Hepatocyte (in vitro differentiated cells): Measurements from ENCODE around the gene PPP1R7.

Experiments
- EZH2 ChIP-seq: fragments of 200-600 bp; sonication (generic); IDR thresholded peaks from 2 replicates; pipeline ENCODE4 v1.6.1; 2016; ENCODE audit warnings: antibody characterized with exemption, mild to moderate bottlenecking, borderline replicate concordance
- TF ChIP-seq, protein P1 (sequence below): fragments of 200-600 bp; sonication (generic); IDR thresholded peaks from 2 replicates; pipeline ENCODE4 v1.5.1; 2016; ENCODE audit warnings: antibody characterized with exemption, mild to moderate bottlenecking; ENCODE audit not compliant: poor library complexity

GRCh38 chr2:241131531-241131930, 18.7 kb upstream of the PPP1R7 start:
- TF ChIP-seq, protein P1, sequence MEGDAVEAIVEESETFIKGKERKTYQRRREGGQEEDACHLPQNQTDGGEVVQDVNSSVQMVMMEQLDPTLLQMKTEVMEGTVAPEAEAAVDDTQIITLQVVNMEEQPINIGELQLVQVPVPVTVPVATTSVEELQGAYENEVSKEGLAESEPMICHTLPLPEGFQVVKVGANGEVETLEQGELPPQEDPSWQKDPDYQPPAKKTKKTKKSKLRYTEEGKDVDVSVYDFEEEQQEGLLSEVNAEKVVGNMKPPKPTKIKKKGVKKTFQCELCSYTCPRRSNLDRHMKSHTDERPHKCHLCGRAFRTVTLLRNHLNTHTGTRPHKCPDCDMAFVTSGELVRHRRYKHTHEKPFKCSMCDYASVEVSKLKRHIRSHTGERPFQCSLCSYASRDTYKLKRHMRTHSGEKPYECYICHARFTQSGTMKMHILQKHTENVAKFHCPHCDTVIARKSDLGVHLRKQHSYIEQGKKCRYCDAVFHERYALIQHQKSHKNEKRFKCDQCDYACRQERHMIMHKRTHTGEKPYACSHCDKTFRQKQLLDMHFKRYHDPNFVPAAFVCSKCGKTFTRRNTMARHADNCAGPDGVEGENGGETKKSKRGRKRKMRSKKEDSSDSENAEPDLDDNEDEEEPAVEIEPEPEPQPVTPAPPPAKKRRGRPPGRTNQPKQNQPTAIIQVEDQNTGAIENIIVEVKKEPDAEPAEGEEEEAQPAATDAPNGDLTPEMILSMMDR = no peak
- TF ChIP-seq EZH2 = no peak
